ENCODE measurements around the gene MICAL3. TPM values are rescaled to one million over a fixed set of nuclear protein-coding genes. Genes with fewer than 3 reads are reported as not detected.

MICAL3 gene
- polyA plus RNA-seq, 5 donors = 40.9 to 64.0 (median 52.8) TPM

DNA sequence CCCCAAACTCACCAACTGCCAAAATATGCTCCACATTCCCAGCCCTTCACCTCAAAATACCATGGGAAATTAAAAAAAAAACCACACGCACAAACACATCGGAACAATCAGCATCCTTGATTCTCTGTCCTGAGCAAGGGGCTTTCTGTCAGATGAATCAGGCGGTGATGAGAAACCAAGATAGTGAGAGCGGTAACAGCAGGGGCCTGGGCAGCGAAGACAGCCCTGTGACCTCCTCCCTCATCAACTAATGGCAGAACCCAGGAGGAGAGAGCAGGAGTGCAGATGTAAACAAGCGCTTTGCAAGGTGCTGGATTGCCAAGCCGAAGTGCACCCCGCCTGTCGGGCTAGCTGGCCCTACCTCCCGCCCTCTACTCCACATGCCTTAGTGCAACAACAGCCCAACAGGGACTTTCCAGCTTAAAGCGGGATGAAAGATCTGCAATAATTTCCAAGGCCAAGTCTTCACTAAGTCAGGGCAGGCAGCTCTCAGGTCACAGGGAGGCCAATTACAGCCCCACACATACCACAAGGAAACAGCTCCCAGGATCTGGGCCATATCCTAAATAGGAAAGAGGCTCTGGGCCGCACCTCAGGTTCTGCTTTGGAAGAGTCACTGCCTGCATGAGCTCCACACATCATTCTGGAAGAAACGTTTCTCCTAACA lies 177.9 kb downstream of the MICAL3 start:
- no peak for DNase-seq

DNA sequence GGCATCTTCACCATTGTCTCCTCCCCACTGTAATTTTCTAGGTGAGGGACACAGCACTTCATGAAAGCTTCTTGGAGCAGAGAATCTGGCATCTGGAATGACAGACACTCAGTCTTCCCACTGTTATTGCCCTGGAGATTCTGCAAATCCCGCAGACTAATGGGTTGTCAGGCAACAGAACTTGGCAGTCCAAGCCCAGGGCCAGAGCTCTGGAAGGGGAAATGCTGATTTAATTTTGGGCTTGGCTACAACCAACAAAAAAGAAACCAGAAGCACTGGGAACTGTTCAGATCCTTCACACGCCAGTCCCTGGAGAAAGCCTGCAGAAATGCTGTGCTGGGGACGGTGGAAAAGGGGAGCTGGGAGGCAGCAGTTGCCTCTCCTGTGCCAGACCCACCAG lies 178.6 kb downstream of the MICAL3 start:
- DNase-seq = no peak

DNA sequence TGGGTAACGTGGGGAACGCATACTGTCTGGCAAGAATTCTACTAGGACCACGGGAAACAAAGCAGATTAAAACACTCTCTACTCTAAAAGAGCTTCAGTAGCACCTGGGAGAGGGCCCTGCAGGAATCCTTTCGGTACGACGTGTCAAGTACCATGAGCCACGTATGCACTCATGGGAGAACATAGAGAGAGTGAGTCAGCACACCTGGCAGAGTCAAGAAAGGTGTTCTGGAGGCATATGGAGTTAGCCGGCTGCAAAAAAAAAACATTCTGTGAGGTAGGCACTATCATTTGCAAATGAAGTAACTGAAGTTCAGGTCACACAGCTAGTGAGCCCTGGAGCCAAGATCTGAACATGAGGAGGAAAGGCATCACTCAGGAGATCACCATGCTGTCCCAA lies 179.0 kb downstream of the MICAL3 start:
- peak in 1 of 2 donors; percentile 24 for DNase-seq

DNA sequence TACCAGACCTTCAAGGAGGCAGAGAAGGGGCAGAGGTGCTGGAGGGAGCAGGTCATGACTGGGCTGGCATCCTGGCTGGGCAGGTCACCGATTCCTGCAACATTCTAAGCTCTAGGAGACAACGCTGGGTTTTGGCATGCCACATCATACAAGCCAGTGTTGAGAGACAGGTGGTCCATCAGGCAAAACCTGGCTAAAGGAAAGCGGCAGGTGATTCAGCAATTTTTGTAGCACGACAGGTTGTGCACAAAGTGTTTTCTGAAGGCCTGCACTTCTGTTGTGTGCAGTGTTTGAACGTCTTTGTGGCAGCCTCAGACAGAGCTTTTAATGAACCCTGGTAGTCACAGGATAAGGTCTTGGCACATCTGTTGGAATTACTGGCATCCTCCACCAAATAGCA lies 180.2 kb downstream of the MICAL3 start:
- no peak for DNase-seq

DNA sequence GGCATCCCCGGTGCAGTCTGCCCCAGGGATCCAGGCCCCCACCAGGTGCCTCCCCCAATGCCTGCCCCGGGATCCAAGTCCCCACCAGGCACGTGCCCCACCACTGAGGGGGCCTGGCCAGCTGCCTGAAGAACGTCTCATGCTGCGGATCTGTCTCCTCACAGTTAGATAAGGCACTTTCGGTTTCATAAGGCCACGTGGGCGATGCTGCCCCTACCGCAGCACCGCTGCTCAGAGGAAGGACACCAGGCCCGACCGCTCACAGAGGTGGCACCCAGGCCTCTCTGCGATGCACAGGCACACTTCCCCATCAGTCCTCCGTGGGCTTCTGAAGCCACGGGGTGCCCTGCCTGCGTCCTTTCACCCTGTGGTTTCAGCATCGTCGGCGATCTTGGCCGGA lies 182.0 kb downstream of the MICAL3 start:
- DNase-seq = no peak

DNA sequence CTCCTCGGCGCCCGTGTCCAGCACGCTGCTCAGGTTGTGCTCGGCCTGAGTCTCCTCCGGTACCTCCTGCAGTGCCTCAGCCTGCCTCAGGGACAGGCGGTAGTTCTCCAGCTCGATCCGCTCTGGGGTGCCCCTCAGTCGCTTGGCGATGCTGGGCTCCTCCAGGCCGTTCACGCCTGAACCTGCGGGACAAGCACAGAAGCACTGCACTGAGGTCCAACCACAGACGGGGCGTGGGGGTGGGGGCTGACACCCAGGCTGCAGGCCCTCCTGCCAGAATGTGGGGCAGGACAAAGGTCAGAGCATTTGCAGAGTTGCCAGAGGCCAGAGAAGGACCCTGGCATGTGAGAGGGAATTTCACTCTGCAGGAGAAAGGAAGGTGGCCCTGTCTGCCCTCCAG lies 182.5 kb downstream of the MICAL3 start:
- DNase-seq = no peak

DNA sequence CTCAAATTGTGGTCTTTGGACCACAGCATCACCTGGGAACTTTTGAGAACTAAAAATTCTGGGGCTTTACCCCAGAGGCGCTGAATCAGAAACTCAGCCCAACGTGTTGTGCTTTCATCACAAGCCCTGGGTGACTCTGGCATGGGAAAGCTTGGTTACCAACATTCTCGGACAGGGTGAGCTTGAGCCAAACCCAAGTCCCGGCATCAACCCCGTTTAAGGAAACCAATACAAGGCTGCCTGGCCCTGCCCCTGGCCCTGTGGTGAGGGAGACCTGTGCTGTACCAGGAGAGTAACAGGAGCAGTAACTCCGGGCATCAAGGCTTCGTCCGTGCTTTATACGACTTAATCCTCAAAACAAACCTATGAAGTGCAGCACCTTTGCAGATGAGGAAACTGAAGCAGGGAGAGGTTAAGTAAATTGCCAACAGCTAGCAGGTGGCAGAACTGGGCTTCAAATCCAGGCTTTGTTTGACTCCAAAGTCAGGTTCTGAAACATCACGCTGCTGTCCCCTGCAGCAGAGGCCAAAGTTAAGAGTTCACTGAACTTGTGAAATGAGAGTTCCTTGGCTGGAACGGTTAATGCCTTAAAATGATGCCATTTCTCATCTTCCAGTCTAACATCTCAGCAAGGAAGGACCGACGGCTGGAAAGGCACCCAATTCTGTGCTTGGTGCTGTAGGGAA lies 186.0 kb downstream of the MICAL3 start:
- no peak for DNase-seq

DNA sequence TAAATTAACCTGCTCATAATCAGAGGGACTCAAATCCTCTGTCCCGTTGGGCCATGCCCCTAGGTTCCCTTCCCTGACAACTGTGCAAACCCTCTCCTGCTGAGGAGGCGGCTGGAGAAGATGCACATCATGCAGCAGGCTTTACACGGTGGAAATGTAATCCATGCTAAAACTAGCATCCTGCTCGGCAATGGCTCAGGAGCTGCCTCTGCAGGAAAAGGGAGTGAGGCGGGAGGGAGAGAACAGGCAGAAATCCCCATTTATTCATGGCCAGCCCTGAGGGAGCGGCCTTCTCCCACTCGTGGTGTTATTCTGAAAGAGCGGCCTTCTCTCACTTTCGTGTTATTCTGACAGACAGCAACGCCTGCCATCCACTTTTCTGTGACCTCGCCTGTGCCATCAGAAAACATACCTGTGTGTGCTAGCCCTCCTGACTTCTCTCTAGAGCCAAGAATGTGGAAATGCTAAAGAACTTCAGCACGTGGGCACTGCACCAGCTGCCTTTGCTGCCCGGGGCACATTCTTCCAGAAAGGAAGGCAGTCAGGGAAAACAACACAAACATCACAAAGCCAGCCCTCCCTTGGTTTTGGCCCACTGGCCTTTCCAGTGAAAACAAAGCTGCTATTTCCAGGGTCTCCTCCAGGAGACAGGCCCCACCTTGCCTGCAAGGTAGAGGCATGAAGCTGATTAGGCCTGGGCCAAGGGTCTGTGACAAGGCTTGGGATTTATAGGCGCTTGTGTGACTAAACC lies 187.2 kb downstream of the MICAL3 start:
- DNase-seq = peak; percentile 14 to 25

DNA sequence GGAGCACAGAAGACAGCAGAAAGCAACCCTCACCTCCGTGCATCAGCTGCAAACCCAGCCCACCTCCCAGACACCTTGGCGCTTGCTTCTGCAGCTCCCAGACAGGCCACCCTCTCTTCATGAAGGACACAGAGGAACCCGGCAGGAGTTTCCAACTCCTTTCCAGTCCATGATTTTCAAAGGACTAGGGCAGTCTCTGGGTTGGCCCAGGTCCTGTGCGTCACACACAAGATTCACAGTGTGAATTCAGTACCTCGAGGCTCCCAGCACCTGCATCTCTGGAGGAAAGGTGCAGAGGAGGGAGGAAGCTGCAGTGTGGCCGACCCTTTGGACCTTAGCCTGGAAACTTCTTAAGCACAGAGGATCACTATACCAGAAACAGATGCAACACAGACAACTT lies 189.1 kb downstream of the MICAL3 start:
- no peak for DNase-seq

DNA sequence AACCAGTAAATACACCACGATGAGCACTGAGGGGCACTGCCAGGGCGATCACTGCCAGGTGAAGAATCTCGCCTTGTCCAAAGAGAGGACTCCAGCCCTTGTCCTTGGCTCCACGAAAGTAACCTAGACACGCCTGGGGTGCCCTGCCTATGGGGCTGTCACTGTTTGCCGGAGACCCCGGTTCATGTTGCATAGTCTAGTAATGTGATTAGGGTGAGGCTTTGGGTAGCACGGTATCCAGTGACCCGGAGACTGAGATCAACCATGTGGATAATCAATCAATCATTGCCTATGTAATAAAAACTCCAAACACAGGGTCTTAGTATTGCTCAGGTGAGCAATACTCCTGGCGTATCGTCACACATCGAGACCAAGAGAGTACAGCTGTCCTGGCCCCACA lies 190.9 kb downstream of the MICAL3 start:
- no peak for DNase-seq

DNA sequence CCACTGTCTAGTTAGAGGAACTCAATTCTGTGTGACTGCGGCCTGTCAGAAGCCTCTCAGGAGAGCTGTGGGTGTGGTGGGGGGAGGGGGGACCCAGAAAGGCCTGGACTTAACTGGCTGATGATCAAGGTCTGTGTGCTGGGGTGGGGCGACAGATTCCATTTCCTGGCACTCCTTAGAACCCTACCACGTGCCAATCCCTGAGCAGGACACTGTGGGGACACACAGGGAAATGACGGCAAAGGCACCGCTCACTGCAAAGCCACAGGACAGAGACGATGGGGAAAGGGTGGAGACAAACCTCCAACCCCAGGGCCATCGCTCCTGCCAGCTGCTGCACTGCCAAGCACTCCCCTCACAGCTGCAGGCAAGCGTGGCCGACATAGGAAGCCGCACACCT lies 191.7 kb downstream of the MICAL3 start:
- DNase-seq = no peak

DNA sequence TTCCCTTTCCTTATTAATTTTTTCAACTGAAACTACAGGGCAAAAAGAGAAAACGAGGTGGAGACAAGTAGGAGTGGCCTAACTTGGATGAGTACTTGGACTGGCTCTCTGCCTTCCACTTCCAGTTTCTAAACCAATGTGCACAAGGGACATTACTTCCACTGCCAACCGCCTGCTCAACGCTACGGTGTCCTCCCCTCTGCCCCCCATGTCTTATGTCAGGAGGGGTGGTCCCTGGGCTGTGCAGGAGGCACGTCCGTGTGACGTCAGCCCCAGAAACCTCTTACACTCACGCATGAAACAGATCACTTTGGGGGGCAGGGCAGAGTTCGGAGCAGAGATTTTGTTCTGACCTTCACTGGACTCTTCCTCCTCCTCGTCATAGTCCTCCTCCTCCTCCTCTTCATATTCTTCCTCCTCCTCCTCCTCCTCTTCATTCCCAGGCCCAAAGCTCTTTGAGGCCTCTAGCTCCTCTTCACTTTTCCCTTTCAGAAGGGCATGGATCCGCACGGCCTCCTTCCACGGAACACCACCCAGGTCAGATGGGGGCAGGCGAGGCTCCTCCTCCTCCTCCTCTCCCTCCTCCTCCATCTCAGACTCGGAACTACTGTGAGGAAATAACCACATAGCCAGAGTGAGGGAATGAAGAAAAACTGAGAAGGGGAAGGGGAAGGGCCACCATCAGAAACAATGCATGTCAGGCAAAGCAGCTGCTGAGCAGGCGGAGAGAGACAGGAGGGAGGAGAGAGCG lies 192.7 kb downstream of the MICAL3 start:
- DNase-seq = no peak

DNA sequence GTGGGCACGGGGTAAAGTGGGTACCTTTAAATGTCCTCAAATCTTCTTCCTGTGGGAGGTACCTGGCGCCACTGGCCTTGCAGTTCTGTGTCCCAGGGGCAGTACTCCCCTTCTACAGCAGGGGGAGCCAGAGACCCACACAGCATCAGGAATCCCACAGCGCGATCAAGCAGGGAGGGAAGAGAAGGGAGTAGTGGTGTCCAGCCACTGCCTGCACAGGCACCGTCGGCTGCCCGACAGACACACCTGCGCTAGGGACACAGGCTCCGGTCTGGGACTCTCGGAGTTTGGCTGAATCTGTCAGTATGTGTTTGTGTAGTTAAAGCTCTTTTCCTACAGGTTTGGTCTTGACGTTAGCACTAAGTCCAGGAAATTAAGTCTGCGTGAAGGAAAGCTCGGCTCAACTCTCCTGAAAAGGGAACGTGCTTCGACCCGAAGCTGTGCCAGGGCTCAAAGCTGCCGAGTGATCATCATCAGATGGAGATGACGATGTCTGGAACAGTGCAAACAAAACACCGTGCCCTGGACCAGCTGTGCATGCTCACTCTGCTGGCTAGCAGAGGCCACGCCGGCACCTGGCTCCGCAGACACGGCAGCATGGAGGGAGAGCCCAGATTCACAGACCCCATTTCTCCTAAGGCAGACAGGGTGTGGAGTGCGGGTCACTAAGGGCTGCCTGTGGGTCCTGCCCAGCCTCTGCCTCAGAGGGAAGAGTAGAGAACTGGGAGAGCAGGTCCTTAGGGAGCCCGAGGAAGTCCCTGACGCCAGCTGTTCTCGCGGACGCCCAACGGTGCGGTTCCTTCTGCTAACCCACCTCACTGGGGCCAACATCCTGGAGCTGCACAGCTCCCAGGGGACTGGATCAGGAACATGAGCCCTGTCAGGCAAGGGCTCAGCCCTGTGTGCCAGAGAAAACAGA lies 194.1 kb downstream of the MICAL3 start:
- peak; percentile 73 to 82 for DNase-seq

DNA sequence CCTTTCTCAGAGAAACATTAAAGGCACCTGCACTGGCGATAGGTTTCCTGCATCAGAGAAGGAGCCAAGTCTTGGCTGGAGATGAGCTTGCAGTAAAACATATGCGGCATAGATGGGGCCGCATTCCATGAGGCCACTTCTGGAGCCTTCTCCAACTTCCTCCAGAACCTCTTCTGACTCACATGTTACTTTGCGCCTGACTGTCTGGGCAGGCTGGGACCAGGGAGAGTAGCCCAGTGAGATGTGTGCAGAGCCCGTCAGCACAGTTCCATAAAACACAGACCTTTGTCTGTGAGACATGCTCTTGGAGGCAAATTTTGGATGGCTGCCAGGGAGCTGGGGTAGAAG lies 194.7 kb downstream of the MICAL3 start:
- DNase-seq = no peak

DNA sequence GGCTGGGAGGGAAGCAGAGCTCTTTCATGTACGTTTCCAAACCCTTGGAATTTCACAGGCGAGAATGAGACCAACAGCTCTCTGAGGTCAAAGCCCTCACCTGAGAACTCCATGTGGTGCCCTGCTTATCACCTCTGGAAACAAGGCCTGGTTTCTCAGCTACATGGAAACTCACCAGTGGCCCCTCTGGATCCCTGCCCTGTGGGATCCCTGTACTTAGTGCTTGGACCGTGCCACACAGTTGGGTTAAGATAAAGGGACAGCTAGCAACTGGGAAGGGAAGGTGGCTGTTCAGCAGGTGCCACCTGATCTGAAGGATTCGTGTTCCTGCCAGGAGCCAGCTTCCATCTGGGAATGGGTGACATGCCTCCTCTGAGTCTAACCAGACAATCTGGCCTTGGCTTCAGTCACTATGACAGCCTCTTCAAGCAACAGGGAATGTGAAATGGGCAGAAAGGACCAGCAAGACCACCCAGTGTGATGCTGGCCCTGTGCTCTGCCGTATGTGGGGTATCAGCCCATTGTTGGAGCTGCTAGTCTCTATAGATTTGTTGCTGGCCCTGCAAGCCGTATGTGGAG lies 195.8 kb downstream of the MICAL3 start:
- no peak for DNase-seq

DNA sequence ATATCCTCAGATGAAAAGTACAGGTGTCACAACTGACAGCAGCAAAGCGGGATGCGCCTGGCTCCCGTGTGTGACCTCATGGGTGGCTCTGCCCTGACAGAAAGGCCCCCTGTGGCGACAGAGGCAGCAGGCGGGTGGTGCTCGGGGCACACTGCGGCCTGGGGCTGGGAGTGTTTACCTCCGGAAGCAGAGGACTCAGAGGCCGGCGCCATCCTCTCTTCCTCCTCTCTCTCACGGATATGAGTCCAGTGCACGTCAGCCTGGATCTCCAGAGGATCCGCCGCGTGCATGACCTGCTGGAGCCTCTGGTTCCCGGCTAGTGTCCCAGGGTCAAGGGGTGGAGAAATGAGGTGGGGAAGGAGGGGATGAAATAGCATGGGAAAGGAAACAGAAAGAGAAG lies 196.9 kb downstream of the MICAL3 start:
- DNase-seq = no peak

DNA sequence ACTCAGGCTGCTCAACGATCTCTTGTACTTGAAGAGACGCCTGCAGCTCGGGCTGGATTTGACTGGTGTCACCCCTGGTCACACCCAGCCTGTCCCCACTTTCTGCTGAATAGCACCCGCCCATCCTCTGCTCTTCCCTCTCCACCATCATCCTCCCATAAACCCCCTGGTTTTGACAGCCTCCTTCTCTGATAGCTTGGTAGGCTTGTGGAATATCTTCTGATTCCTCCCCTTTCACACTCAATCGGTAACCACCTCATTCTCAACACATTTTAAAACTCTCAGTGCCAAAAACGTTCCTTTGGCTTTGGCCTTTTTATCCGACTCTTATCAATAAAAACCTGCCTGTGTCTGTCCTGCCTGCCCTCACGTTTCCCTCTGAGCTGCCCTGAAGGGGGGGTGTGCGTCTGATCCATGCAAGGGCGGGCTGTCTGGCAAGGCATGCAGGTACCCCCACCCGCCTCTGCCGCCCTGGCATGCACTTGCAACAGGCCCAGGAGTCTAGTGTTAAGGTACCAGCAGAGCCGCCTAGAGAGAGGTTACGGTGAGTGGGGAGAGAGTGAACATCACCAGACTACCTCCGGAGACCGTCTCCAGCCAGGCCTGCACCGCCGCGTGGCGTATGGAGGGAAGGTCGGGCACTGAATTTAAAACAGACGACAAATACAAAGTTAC lies 198.3 kb downstream of the MICAL3 start:
- no peak for DNase-seq

DNA sequence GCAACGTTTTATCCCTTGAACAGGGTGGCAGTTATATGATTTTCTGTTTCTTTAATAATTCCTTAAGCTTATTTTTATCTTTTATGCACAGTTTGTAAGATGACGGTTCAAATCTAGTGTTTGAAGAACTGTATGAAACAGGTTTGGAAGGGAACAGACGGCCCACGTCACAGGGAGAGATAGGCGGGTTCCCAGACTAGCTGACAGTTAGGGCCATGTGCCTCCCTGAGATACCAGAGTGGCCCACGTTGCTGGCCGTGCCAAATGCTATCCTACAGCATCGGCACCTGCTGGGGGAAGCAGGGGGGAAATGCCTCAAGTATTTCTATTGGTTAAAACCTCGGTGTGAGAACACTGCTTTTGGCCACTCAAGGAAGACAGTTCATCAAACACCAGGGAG lies 199.9 kb downstream of the MICAL3 start:
- no peak for DNase-seq

DNA sequence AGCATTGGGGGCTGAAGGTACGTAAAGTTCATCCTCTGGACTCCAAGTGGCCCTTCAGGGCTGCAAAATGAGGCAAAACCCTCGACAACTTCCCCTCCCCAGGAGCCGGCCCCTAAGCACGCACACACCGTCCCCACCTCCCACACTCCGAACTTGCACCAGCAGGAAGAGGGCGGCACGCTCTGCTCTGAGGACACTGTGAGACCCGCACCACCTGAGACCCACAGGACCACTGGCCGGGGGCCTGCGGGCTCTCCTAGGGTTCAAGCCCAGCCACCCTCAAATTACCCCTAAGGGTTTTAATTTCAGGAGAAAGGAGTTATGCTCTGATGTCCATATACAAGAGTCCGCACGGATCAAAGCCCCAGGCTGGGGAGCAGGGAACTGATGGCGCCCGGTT lies 200.4 kb downstream of the MICAL3 start:
- DNase-seq = no peak

DNA sequence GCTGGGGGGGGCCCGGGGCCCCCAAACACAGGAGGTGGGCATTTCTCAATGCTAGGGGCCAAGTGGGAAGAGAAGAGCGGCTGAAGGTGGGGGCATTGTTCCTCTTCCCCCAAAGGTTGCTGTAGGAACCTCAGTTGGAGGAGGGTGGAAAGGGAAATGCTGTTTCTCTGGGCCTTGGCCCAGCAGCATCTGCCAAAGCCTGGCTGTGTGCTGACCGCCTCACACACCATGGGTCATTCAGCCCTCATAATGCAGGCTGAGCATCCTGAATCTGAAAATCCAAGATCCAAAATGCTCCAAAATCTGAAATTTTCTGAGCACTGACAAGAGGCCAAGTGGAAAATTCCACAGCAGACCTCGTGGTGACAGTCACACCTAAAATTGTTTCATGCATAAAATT lies 201.1 kb downstream of the MICAL3 start:
- DNase-seq = no peak

All from right lung (tissue), 5 donors.